ENCODE measurements around the gene KRTAP6-2.

- TF ChIP-seq FOXJ3 (CRISPR knock-in tag; IDR thresholded peaks at IDR 0.05) = no peak
- no peak for TF ChIP-seq POLR2AphosphoS5 (IDR thresholded peaks at IDR 0.05; ENCODE audit: low read depth, low read length)
- TF ChIP-seq, protein P1, sequence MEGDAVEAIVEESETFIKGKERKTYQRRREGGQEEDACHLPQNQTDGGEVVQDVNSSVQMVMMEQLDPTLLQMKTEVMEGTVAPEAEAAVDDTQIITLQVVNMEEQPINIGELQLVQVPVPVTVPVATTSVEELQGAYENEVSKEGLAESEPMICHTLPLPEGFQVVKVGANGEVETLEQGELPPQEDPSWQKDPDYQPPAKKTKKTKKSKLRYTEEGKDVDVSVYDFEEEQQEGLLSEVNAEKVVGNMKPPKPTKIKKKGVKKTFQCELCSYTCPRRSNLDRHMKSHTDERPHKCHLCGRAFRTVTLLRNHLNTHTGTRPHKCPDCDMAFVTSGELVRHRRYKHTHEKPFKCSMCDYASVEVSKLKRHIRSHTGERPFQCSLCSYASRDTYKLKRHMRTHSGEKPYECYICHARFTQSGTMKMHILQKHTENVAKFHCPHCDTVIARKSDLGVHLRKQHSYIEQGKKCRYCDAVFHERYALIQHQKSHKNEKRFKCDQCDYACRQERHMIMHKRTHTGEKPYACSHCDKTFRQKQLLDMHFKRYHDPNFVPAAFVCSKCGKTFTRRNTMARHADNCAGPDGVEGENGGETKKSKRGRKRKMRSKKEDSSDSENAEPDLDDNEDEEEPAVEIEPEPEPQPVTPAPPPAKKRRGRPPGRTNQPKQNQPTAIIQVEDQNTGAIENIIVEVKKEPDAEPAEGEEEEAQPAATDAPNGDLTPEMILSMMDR (IDR thresholded peaks at IDR 0.05) = no peak
- TF ChIP-seq YY1 (IDR thresholded peaks at IDR 0.05; ENCODE audit: low read depth) = no peak
- no peak for TF ChIP-seq GABPA (IDR thresholded peaks at IDR 0.05; ENCODE audit: low read depth)
- TF ChIP-seq SMC3 (IDR thresholded peaks at IDR 0.05; ENCODE audit: low read depth, low read length) = no peak
- no peak for TF ChIP-seq FOXM1 (IDR thresholded peaks at IDR 0.05; ENCODE audit: low read depth)
- TF ChIP-seq RFX5 (IDR thresholded peaks at IDR 0.05; ENCODE audit: low read length) = no peak
- no peak for TF ChIP-seq RAD21 (IDR thresholded peaks at IDR 0.05; ENCODE audit: low read length)
- no peak for TF ChIP-seq JUND (IDR thresholded peaks at IDR 0.05)
- no peak for TF ChIP-seq MXI1 (IDR thresholded peaks at IDR 0.05; ENCODE audit: low read depth, low read length)
- no peak for TF ChIP-seq ZBTB33 (IDR thresholded peaks at IDR 0.05; ENCODE audit: borderline replicate concordance, low read depth)
These were observed 2.1 kb upstream of the KRTAP6-2 start, which contains the start of gene KRTAP22-1 for GRCh38 chr21:30600787-30601186.
